Stimulated activated naive CD8-positive, alpha-beta T cell treated with anti-CD3 and anti-CD28 coated beads, Interleukin-15, Interleukin-2, amounts not matched to agents 100 U/mL and 50 U/mL, for 24 hours (primary cell): Measurements from ENCODE around the gene NBPF3.
"Not testable (repeated sequence)": the region's sequence is repeated elsewhere in the genome, so short reads cannot be mapped to it uniquely, and the experiment has no call there.

ENCODE experiments used
- ATAC-seq: fragments of 150-1000 bp; cut with Tn5 transposase; one replicate; pipeline ENCODE4 v1.10.0; 2021
- DNase-seq: peaks from one replicate; pipeline ENCODE4 v3.0.0; 2021

Gene NBPF3

GRCh38 chr1:21439721-21440629, at the start of gene NBPF3:
NBPF3 (plus strand) TSS chr1:21440137; CDS start chr1:21445087, 4,950 bp downstream.
- peak; percentile 91 for DNase-seq
- peak; percentile 99 for ATAC-seq

- ATAC-seq (no peak), DNase-seq (no peak)
Measured at GRCh38 chr1:21391497-21391896, 48.4 kb upstream of the NBPF3 start.

- DNase-seq, result no peak
- no peak for ATAC-seq
Measured at GRCh38 chr1:21392587-21393263, 47.2 kb upstream of the NBPF3 start.

- ATAC-seq (no peak), DNase-seq (no peak)
Measured at GRCh38 chr1:21396516-21396915, 43.4 kb upstream of the NBPF3 start.

GRCh38 chr1:21397813-21398188, 42.1 kb upstream of the NBPF3 start:
- ATAC-seq, result peak; percentile 23
- DNase-seq, result peak; percentile 23

GRCh38 chr1:21401726-21402346, 38.1 kb upstream of the NBPF3 start:
- not testable (repeated sequence) for ATAC-seq, DNase-seq

GRCh38 chr1:21406659-21407058, 33.3 kb upstream of the NBPF3 start:
- no peak for DNase-seq
- ATAC-seq, result no peak

GRCh38 chr1:21409897-21410296, 30.0 kb upstream of the NBPF3 start:
- not testable (repeated sequence) for ATAC-seq, DNase-seq

- DNase-seq (no peak), ATAC-seq (no peak)
Measured at GRCh38 chr1:21414015-21414414, 25.9 kb upstream of the NBPF3 start.

- not testable (repeated sequence) for ATAC-seq, DNase-seq
Measured at GRCh38 chr1:21420378-21420777, 19.6 kb upstream of the NBPF3 start.

GRCh38 chr1:21421307-21421706, 18.6 kb upstream of the NBPF3 start:
- DNase-seq, ATAC-seq: not testable (repeated sequence)

GRCh38 chr1:21427798-21428480, 12.0 kb upstream of the NBPF3 start:
- not testable (repeated sequence) for DNase-seq
- ATAC-seq, result peak; percentile 41

GRCh38 chr1:21428481-21429073, 11.4 kb upstream of the NBPF3 start:
- ATAC-seq, result peak; percentile 13
- DNase-seq, result not testable (repeated sequence)

- DNase-seq, ATAC-seq: not testable (repeated sequence)
Measured at GRCh38 chr1:21429210-21429609, 10.7 kb upstream of the NBPF3 start.

- DNase-seq, ATAC-seq: not testable (repeated sequence)
Measured at GRCh38 chr1:21430875-21431274, 9.1 kb upstream of the NBPF3 start.

GRCh38 chr1:21434394-21434793, 5.5 kb upstream of the NBPF3 start:
- ATAC-seq, result no peak
- no peak for DNase-seq

- ATAC-seq (no peak), DNase-seq (no peak)
Measured at GRCh38 chr1:21435646-21436487, 4.1 kb upstream of the NBPF3 start.

GRCh38 chr1:21436488-21437340, 3.2 kb upstream of the NBPF3 start:
- DNase-seq, result no peak
- no peak for ATAC-seq

GRCh38 chr1:21437341-21437640, 2.6 kb upstream of the NBPF3 start:
- ATAC-seq (no peak), DNase-seq (no peak)
